ENCODE results near the gene TRIM24.

The TRIM24 gene

GRCh38 chr7:138512885-138513284 is 52.8 kb downstream of the TRIM24 start:
- TF ChIP-seq, protein P1, sequence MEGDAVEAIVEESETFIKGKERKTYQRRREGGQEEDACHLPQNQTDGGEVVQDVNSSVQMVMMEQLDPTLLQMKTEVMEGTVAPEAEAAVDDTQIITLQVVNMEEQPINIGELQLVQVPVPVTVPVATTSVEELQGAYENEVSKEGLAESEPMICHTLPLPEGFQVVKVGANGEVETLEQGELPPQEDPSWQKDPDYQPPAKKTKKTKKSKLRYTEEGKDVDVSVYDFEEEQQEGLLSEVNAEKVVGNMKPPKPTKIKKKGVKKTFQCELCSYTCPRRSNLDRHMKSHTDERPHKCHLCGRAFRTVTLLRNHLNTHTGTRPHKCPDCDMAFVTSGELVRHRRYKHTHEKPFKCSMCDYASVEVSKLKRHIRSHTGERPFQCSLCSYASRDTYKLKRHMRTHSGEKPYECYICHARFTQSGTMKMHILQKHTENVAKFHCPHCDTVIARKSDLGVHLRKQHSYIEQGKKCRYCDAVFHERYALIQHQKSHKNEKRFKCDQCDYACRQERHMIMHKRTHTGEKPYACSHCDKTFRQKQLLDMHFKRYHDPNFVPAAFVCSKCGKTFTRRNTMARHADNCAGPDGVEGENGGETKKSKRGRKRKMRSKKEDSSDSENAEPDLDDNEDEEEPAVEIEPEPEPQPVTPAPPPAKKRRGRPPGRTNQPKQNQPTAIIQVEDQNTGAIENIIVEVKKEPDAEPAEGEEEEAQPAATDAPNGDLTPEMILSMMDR (IDR thresholded peaks at IDR 0.05; ENCODE audit: insufficient read depth, low read depth, low read length, missing control alignments), result no peak
- no peak overlapping the region for H3K4me3 ChIP-seq (ENCODE audit: low read depth, low read length)
- no peak for DNase-seq (ENCODE audit: low read depth)

DNA sequence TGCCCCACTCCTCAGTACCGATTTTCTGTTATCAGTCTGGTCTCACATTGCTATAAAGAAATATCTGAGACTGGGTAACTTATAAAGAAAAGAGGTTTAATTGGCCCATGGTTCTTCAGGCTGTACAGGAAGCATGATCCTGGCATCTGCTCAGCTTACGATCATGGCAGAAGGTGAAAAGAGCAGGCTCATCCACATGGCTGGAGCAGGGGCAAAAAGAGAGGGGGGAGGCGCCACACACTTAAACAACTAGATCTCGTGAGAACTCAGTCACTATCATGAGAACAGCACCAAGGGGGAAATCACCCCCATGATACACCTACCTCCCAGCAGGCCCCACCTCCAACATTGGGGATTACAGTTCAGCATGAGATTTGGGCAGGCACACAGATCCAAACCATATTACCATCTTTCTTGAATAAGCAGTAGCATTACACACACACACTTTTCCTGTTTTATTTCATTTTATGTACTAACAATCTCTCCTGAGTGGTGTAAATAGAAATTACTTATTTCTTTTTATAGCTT is 53.3 kb downstream of the TRIM24 start:
- TF ChIP-seq, protein P1 (IDR thresholded peaks at IDR 0.05; ENCODE audit: insufficient read depth, low read depth, low read length, missing control alignments), result no peak
- DNase-seq (ENCODE audit: low read depth), result no peak
- H3K4me3 ChIP-seq (ENCODE audit: low read depth, low read length), result no peak overlapping the region

DNA sequence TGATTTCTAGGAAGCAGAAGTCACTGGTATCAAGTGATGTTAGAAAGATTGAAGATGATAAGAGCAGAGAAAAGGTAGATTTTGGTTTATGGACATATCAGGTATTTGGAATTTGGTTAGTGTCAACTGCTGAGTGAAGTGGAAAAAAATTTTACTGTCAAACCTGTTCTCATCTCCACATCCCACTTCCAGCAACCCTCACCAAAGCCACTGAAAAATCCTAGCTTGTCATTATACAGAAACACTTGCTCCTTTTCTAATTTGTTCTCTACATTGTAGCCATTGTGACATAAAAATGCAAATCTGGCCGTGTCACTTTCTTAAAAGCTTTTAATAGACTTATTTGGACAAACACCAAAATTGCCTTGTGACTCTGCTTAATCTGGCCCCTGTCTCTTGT is 54.0 kb downstream of the TRIM24 start:
- DNase-seq (ENCODE audit: low read depth), result no peak
- TF ChIP-seq, protein P1 (IDR thresholded peaks at IDR 0.05; ENCODE audit: insufficient read depth, low read depth, low read length, missing control alignments), result no peak
- no peak overlapping the region for H3K4me3 ChIP-seq (ENCODE audit: low read depth, low read length)

DNA sequence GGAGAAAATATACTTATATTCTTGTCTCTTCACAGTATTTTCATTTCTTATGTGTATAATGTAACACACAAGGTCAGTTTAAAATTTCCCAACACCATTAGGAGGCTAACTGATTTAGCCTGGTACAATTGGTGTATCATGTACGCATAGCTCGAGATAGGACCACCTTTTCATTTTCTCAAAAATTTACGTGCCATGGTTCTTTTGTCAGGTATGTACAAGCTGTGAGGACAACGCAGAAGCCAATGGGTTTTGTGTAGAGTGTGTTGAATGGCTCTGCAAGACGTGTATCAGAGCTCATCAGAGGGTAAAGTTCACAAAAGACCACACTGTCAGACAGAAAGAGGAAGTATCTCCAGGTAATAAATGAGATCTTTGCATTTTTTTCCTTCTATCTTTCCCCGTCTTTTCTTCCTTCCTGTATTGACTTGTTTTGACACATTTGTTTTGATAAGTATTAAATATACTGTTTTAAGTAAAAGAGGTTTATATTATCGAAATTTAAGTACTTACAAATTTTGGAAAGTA is 55.0 kb downstream of the TRIM24 start:
- TF ChIP-seq, protein P1 (IDR thresholded peaks at IDR 0.05; ENCODE audit: insufficient read depth, low read depth, low read length, missing control alignments), result no peak
- no peak for DNase-seq (ENCODE audit: low read depth)
- no peak overlapping the region for H3K4me3 ChIP-seq (ENCODE audit: low read depth, low read length)

DNA sequence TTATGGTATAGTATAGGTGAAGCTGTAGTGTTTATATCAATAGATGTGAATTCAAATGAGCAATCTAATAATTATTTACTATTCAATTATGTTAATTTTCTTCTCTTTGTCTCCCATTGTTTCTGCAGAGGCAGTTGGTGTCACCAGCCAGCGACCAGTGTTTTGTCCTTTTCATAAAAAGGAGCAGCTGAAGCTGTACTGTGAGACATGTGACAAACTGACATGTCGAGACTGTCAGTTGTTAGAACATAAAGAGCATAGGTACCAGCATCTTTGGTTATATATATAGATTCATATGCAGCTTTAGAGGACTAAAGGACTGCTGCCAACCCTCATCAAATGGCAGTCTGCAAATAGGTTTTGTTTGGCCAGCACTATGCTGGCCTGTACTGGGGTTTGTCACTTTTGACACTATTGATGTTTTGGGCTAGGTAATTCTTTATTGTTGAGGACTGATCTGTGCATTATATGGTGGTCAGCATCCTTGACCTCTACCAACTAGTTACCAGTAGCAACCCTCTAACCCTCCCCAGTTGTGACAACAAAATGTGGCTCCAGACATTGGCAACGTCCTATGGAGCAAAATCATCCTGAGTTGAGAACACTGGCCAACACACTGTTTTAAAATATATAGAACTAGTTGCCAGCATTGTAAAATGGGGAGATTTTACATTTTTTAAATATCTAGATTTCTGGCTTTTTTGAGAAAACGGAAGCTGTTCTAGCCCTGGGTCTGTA is 59.2 kb downstream of the TRIM24 start:
- TF ChIP-seq, protein P1 (IDR thresholded peaks at IDR 0.05; ENCODE audit: insufficient read depth, low read depth, low read length, missing control alignments), result no peak
- DNase-seq (ENCODE audit: low read depth), result no peak
- H3K4me3 ChIP-seq (ENCODE audit: low read depth, low read length), result no peak overlapping the region

DNA sequence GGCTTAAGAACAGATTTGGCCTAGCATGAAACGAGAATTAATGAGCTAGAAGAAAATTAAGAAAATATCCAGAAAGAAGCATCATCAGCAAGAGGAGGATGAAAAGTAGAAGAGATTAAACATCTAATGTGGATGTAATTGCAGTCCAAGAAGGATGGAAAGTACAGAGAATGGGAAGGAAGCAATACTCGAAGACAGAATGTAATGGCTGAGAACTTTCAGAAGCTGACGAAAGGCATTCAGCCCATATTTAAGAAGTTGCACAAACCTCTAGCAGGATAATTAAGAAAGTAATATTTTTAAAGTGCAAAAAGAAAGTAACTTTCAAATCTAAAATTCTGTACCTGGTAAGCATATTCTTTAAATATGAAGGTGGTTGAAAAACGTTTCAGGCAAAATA is 60.7 kb downstream of the TRIM24 start:
- TF ChIP-seq, protein P1 (IDR thresholded peaks at IDR 0.05; ENCODE audit: insufficient read depth, low read depth, low read length, missing control alignments), result no peak
- DNase-seq (ENCODE audit: low read depth), result no peak
- no peak overlapping the region for H3K4me3 ChIP-seq (ENCODE audit: low read depth, low read length)
